Subcutaneous abdominal adipose tissue (tissue), 5 donors: Measurements from ENCODE around the gene INO80D.

Experiments used
- H3K27ac ChIP-seq: one replicate; pipeline ENCODE4 v1.7.0; 2013; ENCODE audit warnings: low read depth, mild to moderate bottlenecking, inconsistent platforms, low read length, moderate library complexity
- H3K27me3 ChIP-seq, 5 donors: one replicate each; pipeline ENCODE4 v1.7.0; 2013; ENCODE audit warnings: low read length in 5 of 5, inconsistent platforms in 1 of 5; ENCODE audit not compliant: control insufficient read depth in 5 of 5, insufficient read depth in 4 of 5
- H3K36me3 ChIP-seq, 5 donors: one replicate each; pipeline ENCODE4 v1.7.0; 2013; ENCODE audit warnings: low read length in 5 of 5; ENCODE audit not compliant: control insufficient read depth in 5 of 5, insufficient read depth in 5 of 5
- H3K4me1 ChIP-seq, 5 donors: one replicate each; pipeline ENCODE4 v1.7.0; 2013; ENCODE audit warnings: low read length in 5 of 5, mild to moderate bottlenecking in 3 of 5, moderate library complexity in 1 of 5; ENCODE audit not compliant: control insufficient read depth in 5 of 5, insufficient read depth in 5 of 5
- H3K4me3 ChIP-seq, 5 donors: one replicate each; pipeline ENCODE4 v1.7.0; 2013; ENCODE audit warnings: low read length in 5 of 5, low read depth in 1 of 5
- H3K9ac ChIP-seq, 5 donors: one replicate each; pipeline ENCODE4 v1.7.0; 2013; ENCODE audit warnings: low read length in 5 of 5, mild to moderate bottlenecking in 4 of 5, moderate library complexity in 3 of 5
- H3K9me3 ChIP-seq, 5 donors: one replicate each; pipeline ENCODE4 v1.7.0; 2013; ENCODE audit warnings: low read length in 5 of 5; ENCODE audit not compliant: control insufficient read depth in 5 of 5
- donor health status: healthy.
- donor health status: healthy.
- donor health status: healthy.
- donor health status: healthy.
- donor health status: healthy.

Gene INO80D

DNA sequence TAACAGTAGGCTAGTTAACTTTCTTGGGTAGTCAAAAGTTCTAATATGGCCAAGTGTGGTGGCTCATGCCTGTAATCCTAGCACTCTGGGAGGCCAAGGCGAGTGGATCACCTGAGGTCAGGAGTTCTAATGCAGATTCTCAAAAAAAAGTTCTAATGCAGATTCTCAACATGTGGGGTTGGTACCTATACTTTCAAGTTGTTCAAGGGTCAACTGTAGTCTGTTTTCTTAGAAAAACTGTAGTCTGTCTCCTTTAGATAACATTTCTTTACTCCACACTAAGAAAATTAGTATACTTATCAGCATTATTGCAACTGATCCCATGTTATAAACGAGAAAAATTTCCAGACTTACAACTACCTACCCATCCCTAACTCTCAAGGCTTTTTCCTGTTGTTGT lies 16.6 kb downstream of the INO80D start:
- H3K36me3 ChIP-seq = peaks cover 0 to 4% (median 0%) of the 10 kb centered on the region in 5 donors
- no peak overlapping the region for H3K4me3 ChIP-seq
- H3K27me3 ChIP-seq = no peaks in the 10 kb centered on the region
- no peak overlapping the region for H3K9ac ChIP-seq
- no peak overlapping the region for H3K27ac ChIP-seq
- peaks cover 0 to 5% (median 0%) of the 10 kb centered on the region in 5 donors for H3K4me1 ChIP-seq
- H3K9me3 ChIP-seq = no peaks in the 10 kb centered on the region

DNA sequence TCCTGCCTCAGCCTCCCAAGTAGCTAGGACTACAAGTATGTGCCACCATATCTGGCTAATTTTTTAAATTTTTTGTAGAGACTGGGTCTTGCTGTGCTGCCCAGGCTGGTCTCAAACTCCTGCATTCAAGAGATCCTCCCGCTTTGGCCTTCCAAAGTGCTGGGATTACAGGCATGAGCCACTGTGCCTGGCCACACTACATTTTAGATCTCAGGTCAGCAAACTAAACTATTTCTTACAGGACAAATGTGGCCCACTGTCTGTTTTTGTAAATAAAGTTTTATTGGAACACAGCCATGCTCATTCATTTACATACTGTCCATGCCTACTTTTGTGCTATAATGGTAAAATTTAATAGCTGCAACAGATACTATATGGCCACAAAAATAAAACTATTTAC lies 17.8 kb downstream of the INO80D start:
- H3K4me1 ChIP-seq = peaks cover 0 to 5% (median 0%) of the 10 kb centered on the region in 5 donors
- H3K27me3 ChIP-seq = no peaks in the 10 kb centered on the region
- no peak overlapping the region for H3K9ac ChIP-seq

DNA sequence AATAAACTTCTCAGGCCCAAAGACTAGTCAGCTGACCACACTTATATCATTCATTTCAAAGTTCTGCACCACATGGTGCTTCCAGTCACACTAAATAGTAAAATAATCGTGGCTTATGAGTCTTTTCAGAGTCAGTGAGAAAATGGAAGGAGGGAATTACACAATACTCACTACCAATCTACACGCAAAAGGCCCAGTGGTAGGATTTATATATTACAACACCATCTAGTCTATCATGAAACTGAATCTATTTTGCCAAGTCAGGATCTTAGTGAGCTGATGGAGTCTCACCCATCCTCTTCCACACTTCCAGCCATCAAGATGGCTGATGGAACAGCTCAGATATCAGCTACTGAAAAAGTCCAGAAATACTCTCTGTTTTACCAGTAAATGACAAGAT lies 21.9 kb downstream of the INO80D start:
- Histone ChIP-seq H3K36me3 (peaks cover 8 to 24% (median 11%) of the 10 kb centered on the region in 5 donors), H3K27ac (no peak overlapping the region), H3K4me1 (no peaks in the 10 kb centered on the region), H3K4me3 (no peak overlapping the region), H3K9me3 (no peaks in the 10 kb centered on the region), H3K27me3 (no peaks in the 10 kb centered on the region), H3K9ac (no peak overlapping the region)

More for the DNA sequence above, 17.8 kb downstream of the INO80D start:
- Histone ChIP-seq H3K36me3 (peaks cover 0 to 1% (median 0%) of the 10 kb centered on the region in 5 donors), H3K4me3 (no peak overlapping the region), H3K27ac (no peak overlapping the region), H3K9me3 (no peaks in the 10 kb centered on the region)

DNA sequence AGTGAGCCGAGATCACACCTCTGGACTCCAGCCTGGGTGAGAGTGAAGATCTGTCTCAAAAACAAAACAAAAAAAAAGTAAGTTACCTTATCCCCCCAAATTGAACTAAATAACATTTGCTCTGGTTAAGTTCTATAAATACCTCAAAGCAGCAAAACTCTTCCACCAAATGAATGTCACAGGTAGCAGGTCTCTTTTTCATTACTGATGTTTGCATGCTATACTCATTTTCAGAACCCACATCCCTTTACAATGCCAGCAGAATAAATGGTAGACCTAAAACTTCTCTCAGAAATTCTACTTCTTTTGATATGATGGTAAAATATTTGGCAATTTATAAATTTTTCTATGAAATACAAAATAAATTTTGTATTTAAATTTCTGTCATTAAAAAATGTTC lies 22.3 kb downstream of the INO80D start:
- Histone ChIP-seq H3K4me3 (no peak overlapping the region), H3K27ac (no peak overlapping the region), H3K9me3 (no peaks in the 10 kb centered on the region), H3K9ac (no peak overlapping the region), H3K36me3 (peaks cover 8 to 24% (median 11%) of the 10 kb centered on the region in 5 donors), H3K4me1 (no peaks in the 10 kb centered on the region), H3K27me3 (no peaks in the 10 kb centered on the region)

DNA sequence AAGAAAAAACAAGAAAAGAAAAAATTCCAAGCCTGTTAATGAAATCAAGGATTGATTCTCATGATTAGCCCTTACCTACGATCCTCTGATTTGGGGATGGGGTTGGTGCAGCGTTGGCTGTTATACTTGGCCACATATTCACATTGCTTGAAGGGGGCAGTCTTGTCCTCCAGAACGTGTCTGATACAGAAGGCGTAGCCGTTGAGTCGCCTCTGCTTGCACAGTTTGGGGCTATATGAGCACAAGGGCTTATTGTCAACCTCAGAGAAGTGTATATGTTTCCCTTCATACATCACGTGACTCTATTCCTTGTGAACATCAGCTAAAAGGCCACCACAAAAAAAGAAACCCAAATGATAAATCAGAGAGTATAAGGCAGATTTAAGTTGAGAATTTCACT lies 23.2 kb downstream of the INO80D start:
- H3K4me3 ChIP-seq = no peak overlapping the region
- H3K27me3 ChIP-seq = no peaks in the 10 kb centered on the region
- H3K36me3 ChIP-seq = peaks cover 8 to 25% (median 11%) of the 10 kb centered on the region in 5 donors
- H3K27ac ChIP-seq = no peak overlapping the region
- H3K4me1 ChIP-seq = no peaks in the 10 kb centered on the region
- no peak overlapping the region for H3K9ac ChIP-seq
- H3K9me3 ChIP-seq = no peaks in the 10 kb centered on the region

DNA sequence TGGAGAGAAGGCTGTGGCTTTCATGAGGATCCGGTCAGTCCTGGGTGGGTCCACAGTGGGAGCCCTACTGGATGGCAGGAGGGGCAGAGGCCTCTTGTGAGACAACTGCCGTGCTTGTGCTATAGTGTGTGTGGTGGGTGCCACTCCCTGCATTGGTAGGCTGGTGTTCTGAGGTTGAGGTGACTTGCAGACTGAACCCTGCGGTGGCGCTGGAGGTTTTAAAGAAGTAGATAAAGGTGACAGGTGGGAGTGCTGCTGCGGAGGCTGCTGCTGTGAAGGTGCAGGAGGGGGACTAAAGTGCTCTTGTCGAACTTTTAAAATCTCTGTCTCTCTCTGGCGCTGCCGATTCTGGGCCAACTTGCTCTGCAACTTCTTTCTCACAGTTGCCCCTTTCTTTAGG lies 29.7 kb downstream of the INO80D start:
- H3K36me3 ChIP-seq = peaks cover 12 to 31% (median 27%) of the 10 kb centered on the region in 5 donors
- no peaks in the 10 kb centered on the region for H3K27me3 ChIP-seq
- H3K9ac ChIP-seq = no peak overlapping the region
- no peak overlapping the region for H3K4me3 ChIP-seq
- H3K4me1 ChIP-seq = peaks cover 0 to 5% (median 0%) of the 10 kb centered on the region in 5 donors
- H3K27ac ChIP-seq = no peak overlapping the region
- no peaks in the 10 kb centered on the region for H3K9me3 ChIP-seq

DNA sequence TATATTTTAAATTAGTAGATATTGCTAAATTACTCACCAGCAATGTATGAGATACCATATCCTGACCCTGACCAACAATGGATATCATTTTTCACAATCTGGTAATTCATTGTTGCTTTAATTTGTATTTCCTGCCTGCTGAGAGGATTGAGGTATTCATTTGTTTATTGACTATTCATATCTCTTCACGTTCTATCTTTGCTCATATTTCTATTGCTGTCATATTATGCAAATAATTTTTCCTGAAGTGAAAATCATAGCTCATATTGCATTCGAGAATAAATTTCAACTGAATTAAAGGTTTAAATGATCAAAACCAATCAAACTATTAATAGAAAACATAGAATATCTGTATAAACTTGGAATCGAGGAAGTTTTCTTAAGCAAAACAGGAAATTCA lies 31.0 kb downstream of the INO80D start:
- Histone ChIP-seq H3K27me3 (no peaks in the 10 kb centered on the region), H3K4me1 (peaks cover 0 to 5% (median 0%) of the 10 kb centered on the region in 5 donors), H3K36me3 (peaks cover 12 to 28% (median 24%) of the 10 kb centered on the region in 5 donors)

DNA sequence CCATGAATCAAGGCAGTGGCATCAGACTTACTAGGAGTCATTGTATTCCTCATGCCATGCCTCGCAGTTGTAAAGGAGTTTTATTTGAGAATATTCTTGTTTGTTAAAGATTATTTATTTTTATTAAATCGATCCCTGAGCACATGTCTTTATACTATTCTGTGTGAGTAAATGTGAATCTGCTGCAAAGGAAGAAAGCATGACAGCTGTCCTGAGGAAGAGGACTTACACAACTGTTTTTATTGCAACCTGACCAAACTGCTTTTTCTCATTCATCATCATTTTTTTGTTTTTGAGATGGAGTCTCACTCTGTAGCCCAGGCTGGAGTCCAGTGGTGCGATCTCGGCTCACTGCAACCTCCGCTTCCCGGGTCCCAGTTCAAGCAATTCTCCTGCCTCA lies 34.1 kb downstream of the INO80D start:
- no peak overlapping the region for H3K27ac ChIP-seq
- H3K9ac ChIP-seq = no peak overlapping the region
- peaks cover 11 to 20% (median 17%) of the 10 kb centered on the region in 5 donors for H3K36me3 ChIP-seq
- peaks cover 0 to 5% (median 0%) of the 10 kb centered on the region in 5 donors for H3K4me1 ChIP-seq
- no peaks in the 10 kb centered on the region for H3K27me3 ChIP-seq
- no peak overlapping the region for H3K4me3 ChIP-seq
- no peaks in the 10 kb centered on the region for H3K9me3 ChIP-seq

More for the DNA sequence above, 31.0 kb downstream of the INO80D start:
- Histone ChIP-seq H3K4me3 (no peak overlapping the region), H3K27ac (no peak overlapping the region), H3K9ac (no peak overlapping the region), H3K9me3 (no peaks in the 10 kb centered on the region)

DNA sequence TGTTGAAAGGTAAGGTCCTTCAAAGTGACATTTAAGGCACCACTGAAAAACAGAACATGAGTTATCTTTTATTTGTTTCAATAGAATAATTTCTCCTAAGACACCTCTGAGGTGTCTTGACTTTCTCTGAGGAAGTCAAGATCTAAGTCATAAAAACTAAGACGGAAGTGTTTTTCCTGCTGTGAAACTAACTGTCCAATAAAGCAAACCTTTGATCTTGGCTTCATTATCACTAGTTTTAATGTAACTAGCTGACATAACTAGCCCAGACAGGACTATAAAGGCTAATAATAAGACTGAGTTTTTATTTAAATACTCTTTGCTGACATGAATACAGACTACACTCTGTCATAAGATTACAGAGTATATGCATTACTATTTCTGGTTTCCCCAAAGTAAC lies 36.6 kb downstream of the INO80D start:
- no peak overlapping the region for H3K9ac ChIP-seq
- no peaks in the 10 kb centered on the region for H3K9me3 ChIP-seq
- H3K4me3 ChIP-seq = no peak overlapping the region
- H3K27me3 ChIP-seq = no peaks in the 10 kb centered on the region
- H3K36me3 ChIP-seq = peaks cover 0 to 19% (median 16%) of the 10 kb centered on the region in 5 donors
- no peaks in the 10 kb centered on the region for H3K4me1 ChIP-seq
- no peak overlapping the region for H3K27ac ChIP-seq

DNA sequence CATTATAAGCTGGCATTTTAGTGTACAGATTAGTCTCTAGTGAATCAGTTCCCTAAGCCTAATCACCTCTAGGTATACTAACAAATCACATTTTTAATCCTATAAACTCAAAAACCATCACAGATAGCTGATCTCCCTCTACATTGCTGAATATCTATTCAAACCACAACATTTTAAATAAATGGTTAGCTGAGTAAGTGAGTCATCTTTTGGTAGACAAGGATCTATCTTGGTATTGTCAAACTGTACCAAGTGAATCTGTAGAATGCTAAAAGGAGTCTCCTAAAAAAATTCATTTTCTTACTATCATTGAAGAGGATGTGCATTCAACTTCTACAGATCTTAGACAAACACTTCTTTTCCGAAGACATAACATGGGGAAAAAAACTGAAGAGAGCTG lies 40.7 kb downstream of the INO80D start:
- H3K27ac ChIP-seq = no peak overlapping the region
- H3K9ac ChIP-seq = no peak overlapping the region
- H3K27me3 ChIP-seq = no peaks in the 10 kb centered on the region
- no peak overlapping the region for H3K4me3 ChIP-seq
- peaks cover 9 to 34% (median 25%) of the 10 kb centered on the region in 5 donors for H3K36me3 ChIP-seq
- H3K4me1 ChIP-seq = peaks cover 0 to 3% (median 0%) of the 10 kb centered on the region in 5 donors
- H3K9me3 ChIP-seq = no peaks in the 10 kb centered on the region
